Fibroblast of villous mesenchyme (primary cell): Measurements from ENCODE around the gene NFATC2IP. TPM values are rescaled to one million over a fixed set of nuclear protein-coding genes. Genes with fewer than 3 reads are reported as not detected.

Source experiments
- DNase-seq: peaks from one replicate; pipeline ENCODE4 v3.0.0-alpha.2; 2010; ENCODE audit warnings: low read depth
- H3K4me3 ChIP-seq: 2 replicates; pipeline ENCODE4 v1.5.1; 2011; ENCODE audit warnings: low read depth, mild to moderate bottlenecking, low read length
- CTCF ChIP-seq: IDR thresholded peaks from 2 replicates; pipeline ENCODE4 v1.5.1; 2012; ENCODE audit warnings: low read depth, mild to moderate bottlenecking, low read length; ENCODE audit not compliant: insufficient read depth
- total RNA-seq: library from RNA; depleted of rRNA; stranded (reverse); fragments of >200 nt; gene quantifications from 2 replicates; pipeline ENCODE4 v1.2.3, GENCODE V29; 2012

The NFATC2IP gene
- total RNA-seq, 1 donor, result 30.7 TPM

- H3K4me3 ChIP-seq, result no peak overlapping the region
Measured at GRCh38 chr16:28985211-28986041, 34.7 kb downstream of the NFATC2IP start.

GRCh38 chr16:28986046-28986445 lies 35.3 kb downstream of the NFATC2IP start:
- TF ChIP-seq CTCF, result no peak
- no peak overlapping the region for H3K4me3 ChIP-seq
- no peak for DNase-seq

More at GRCh38 chr16:28985211-28986041, 34.7 kb downstream of the NFATC2IP start:
- DNase-seq, result no peak
- TF ChIP-seq CTCF, result no peak

GRCh38 chr16:28986492-28986891 lies 35.8 kb downstream of the NFATC2IP start:
- no peak overlapping the region for H3K4me3 ChIP-seq
- TF ChIP-seq CTCF, result no peak
- no peak for DNase-seq

GRCh38 chr16:28987170-28987853 lies 36.6 kb downstream of the NFATC2IP start:
- DNase-seq, result no peak
- H3K4me3 ChIP-seq, result no peak overlapping the region
- no peak for TF ChIP-seq CTCF

GRCh38 chr16:28989363-28989762 lies 38.6 kb downstream of the NFATC2IP start:
- no peak for TF ChIP-seq CTCF
- no peak overlapping the region for H3K4me3 ChIP-seq
- no peak for DNase-seq

- no peak for DNase-seq
- TF ChIP-seq CTCF, result no peak
- H3K4me3 ChIP-seq, result no peak overlapping the region
Measured at GRCh38 chr16:28990375-28991040, 39.8 kb downstream of the NFATC2IP start.
